GM19455 (cell line): ENCODE measurements around the gene ADD2.

ENCODE experiments used
- ATAC-seq: cut with Tn5 transposase; IDR thresholded peaks from one replicate; pipeline ENCODE4 v1.9.1; 2021; ENCODE audit not compliant: unreplicated experiment

The ADD2 gene

GRCh38 chr2:70785137-70785911 is 17.3 kb upstream of the ADD2 start:
- ATAC-seq = no peak

GRCh38 chr2:70784320-70784719 is 16.3 kb upstream of the ADD2 start:
- ATAC-seq = no peak

- no peak for ATAC-seq
Observed at GRCh38 chr2:70779911-70780545, 12.0 kb upstream of the ADD2 start.

- no peak for ATAC-seq
Observed at GRCh38 chr2:70779491-70779890, 11.5 kb upstream of the ADD2 start.

- ATAC-seq = no peak
Observed at GRCh38 chr2:70778676-70779075, 10.7 kb upstream of the ADD2 start.

GRCh38 chr2:70777450-70777849 is 9.4 kb upstream of the ADD2 start:
- no peak for ATAC-seq

- ATAC-seq = no peak
Observed at GRCh38 chr2:70776266-70776665, 8.3 kb upstream of the ADD2 start.

- no peak for ATAC-seq
Observed at GRCh38 chr2:70775141-70775540, 7.1 kb upstream of the ADD2 start.

- no peak for ATAC-seq
Observed at GRCh38 chr2:70772486-70773155, 4.6 kb upstream of the ADD2 start.

GRCh38 chr2:70771446-70771845 is 3.4 kb upstream of the ADD2 start:
- no peak for ATAC-seq

GRCh38 chr2:70769450-70769849 is 1.4 kb upstream of the ADD2 start:
- no peak for ATAC-seq

- no peak for ATAC-seq
Observed at GRCh38 chr2:70768590-70769085, 638 bp upstream of the ADD2 start.

- ATAC-seq = no peak
Observed at GRCh38 chr2:70767079-70767698, 811 bp downstream of the ADD2 start.

- ATAC-seq = no peak
Observed at GRCh38 chr2:70766357-70767078, 1.5 kb downstream of the ADD2 start.

- no peak for ATAC-seq
Observed at GRCh38 chr2:70765507-70765906, 2.5 kb downstream of the ADD2 start.

GRCh38 chr2:70759446-70759845 is 8.6 kb downstream of the ADD2 start:
- ATAC-seq = no peak

GRCh38 chr2:70757966-70758365 is 10.0 kb downstream of the ADD2 start:
- no peak for ATAC-seq

GRCh38 chr2:70757360-70757759 is 10.6 kb downstream of the ADD2 start:
- no peak for ATAC-seq

- no peak for ATAC-seq
Observed at GRCh38 chr2:70756128-70756527, 11.9 kb downstream of the ADD2 start.

- no peak for ATAC-seq
Observed at GRCh38 chr2:70753902-70754301, 14.1 kb downstream of the ADD2 start.

- no peak for ATAC-seq
Observed at GRCh38 chr2:70753031-70753430, 15.0 kb downstream of the ADD2 start.
